ENCODE data around the gene TRAPPC10. TPM values are rescaled to one million over a fixed set of nuclear protein-coding genes. Genes with fewer than 3 reads are reported as not detected.

Gene TRAPPC10
- total RNA-seq, 4 donors from 2014 or later = 26.0 to 40.3 (median 30.9) TPM

DNA sequence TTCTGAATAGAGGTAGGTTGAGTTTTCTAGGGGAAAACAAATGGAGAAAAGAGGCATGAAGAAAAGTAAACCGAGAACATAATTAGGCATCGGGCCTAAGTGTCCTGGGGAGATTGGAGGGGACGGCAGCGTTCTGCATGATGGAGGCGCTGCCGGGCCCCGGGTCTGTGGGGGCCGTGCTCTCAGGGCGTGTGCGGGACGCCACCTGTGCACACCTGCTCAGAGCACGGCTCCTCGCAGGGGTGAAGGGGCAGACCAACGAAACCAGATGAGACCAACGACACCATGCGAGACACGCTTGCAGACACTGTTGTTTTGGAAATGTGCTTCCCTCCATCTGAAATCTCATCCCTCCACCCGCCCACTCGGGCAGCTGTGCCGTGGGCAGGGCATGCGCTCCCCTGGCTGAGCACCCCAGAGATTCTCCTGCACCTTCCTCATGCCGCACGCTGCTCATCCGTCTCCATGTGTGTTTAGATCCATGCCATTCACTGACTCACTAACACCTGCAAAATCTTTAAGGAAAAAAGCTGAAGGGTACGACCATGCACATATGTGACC is 28.2 kb upstream of the TRAPPC10 start:
- TF ChIP-seq, protein P1, sequence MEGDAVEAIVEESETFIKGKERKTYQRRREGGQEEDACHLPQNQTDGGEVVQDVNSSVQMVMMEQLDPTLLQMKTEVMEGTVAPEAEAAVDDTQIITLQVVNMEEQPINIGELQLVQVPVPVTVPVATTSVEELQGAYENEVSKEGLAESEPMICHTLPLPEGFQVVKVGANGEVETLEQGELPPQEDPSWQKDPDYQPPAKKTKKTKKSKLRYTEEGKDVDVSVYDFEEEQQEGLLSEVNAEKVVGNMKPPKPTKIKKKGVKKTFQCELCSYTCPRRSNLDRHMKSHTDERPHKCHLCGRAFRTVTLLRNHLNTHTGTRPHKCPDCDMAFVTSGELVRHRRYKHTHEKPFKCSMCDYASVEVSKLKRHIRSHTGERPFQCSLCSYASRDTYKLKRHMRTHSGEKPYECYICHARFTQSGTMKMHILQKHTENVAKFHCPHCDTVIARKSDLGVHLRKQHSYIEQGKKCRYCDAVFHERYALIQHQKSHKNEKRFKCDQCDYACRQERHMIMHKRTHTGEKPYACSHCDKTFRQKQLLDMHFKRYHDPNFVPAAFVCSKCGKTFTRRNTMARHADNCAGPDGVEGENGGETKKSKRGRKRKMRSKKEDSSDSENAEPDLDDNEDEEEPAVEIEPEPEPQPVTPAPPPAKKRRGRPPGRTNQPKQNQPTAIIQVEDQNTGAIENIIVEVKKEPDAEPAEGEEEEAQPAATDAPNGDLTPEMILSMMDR (IDR thresholded peaks at IDR 0.05; ENCODE audit: low read depth) = no peak

DNA sequence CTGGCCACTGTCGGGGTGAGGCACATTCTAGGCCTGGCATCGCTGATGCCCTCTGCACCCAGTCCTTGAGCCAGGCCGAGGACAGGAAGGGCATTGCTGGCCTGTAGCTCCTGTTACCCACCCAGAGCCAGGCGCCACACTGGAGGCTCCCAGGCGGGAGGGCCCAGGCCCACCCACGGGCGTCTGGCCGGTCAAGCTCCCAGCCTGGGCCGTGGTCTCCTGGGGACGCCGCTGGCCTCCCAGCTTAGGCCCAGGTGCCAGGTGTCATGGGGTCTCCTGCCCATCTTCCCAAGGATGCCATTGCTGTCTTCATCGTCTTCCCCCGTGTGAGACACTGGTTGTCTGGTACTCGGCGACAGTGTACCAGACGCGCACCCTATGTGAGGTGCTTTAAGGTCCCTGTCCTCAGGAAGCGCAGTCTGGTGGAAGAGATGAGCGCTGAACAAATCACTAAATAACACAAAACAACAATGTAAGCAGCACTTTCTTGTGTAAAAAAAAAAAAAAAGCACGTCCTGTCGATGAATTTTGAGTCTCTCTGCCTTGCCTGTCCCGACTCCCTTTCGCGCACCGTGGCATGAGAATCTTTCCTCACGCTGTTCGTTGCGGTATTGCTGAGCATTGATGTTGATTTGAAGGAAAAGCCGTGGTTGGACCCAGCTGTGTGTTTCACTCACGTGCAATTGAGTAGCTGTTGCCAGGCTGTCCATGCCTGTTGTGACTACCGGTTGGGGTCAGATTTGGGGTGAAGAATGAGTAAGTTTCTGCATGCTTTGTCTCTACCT is 27.0 kb upstream of the TRAPPC10 start:
- TF ChIP-seq, protein P1 (IDR thresholded peaks at IDR 0.05; ENCODE audit: low read depth) = no peak

DNA sequence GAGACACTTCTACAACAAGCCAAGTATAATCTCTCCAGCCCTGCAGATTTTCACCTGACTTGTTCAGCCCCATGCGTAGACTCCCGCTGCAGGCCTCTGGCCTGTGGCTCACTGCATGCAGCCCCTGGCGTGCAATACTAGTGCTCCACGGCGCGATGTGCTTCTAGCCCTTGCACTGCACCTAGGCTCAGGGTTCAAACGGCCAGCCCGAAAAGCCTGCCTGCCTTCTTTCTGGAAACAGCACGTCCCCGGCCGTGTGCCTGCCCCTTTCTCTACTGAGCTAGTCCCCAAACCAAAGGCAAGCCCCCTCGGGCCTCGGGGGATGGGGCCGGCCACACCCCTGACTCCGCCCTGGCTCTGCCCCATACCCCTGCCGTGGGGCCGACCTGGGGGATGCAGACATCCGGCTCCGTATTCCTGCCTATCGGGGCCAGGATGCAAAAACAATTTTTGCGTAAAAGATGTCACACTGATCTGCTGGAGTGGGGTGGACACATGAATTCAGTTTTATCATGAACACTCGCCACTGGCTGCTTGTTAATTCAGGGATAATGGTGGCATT is 26.3 kb upstream of the TRAPPC10 start:
- TF ChIP-seq, protein P1 (IDR thresholded peaks at IDR 0.05; ENCODE audit: low read depth) = no peak

DNA sequence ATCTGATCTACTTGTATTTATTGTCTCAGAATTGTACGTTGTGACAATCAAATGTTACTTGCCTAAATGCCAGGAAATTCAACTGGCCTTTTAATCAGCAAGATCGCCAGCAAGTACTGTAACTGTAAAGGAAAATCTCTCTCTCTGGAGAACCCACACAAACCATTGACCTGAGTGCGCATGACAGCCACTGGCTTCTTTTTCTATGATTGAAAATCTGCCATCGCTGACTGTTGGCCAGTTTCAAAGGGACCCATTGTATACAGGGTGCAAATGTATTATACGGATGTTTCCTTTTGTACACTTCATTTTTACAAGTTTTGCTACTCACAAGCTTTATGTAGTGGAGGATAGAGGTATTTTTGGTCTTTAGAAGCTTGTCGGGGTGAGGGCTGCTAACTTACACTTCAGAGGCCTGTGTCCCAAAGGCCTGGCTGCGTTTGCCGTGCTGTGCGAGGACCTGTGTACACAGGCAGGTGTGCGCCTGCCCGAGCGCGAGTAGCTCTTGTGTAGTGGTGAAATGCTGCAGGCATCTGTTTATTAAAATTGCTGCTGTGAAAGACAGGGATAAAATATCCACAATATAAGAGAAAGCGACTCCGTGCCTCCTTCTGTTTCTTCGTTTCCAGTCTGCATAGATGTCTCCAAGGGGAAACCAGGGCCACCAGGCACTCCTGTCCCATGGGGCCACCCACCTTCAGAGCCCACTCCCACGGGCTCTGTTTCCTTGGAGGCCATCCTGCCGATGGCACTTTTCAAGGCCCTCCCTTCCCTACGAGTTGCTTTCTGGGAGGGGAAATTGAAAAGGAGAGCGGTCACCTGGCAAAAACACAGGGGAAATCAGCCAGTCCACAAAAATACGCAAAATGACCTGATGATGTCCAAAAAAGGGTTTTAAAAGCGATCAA is 25.3 kb upstream of the TRAPPC10 start:
- TF ChIP-seq, protein P1 (IDR thresholded peaks at IDR 0.05; ENCODE audit: low read depth) = no peak

DNA sequence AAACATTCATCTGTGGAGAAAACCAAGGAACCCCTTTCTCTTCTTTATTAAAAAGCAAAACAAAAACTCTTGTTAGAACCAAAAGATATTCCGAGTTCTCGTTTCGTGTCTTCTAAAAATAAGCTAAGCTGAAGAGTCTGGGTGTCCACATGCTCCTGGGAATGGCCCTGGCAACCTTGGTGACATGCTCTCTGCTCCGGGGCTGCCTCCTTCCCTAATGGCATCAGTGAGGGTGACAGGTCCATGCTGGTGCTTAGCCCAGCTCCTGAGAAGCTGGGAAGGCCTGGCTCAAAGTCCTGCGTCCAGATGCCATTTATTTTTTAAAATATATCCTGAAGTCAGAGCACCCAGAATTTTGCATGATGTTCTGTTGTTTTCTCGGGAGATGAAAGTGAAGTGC is 24.6 kb upstream of the TRAPPC10 start:
- TF ChIP-seq, protein P1 (IDR thresholded peaks at IDR 0.05; ENCODE audit: low read depth) = no peak

DNA sequence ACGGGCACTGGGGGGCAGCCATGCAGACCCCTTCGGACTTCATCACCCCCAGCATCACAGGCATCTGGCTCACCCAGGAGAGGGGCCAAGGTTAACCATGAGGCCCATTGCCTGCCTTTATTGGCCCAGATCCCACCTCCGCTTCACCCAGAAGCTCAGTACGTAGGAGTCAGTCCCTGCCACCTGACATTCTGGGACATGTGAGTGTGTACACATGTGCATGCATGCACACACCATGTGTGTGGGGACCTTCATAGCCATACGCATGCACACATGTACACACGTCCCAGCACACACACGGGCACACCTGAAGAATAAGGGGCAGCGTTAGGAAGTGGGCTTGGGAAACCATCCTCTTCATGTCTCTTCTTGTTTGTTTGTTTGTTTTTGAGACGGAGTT is 24.1 kb upstream of the TRAPPC10 start:
- TF ChIP-seq, protein P1 (IDR thresholded peaks at IDR 0.05; ENCODE audit: low read depth) = no peak

Measured in subcutaneous adipose tissue (tissue), 4 donors.